ENCODE measurements around the gene VAV1. TPM values are rescaled to one million over a fixed set of nuclear protein-coding genes. Genes with fewer than 3 reads are reported as not detected.

VAV1 gene
- total and polyA plus RNA-seq, 7 experiments from 2014 or later, result 26.2 to 132 (median 97.2) TPM

- CTCF ChIA-PET, result interaction anchor here (1.5 kb wide), 1 partner anchor 54 kb away, joined by 5 read pairs; no protein-coding TSS in a partner anchor
- Histone ChIP-seq H3K9me3 (ENCODE audit: control insufficient read depth in 2 of 3, low read length in 3 of 3) (no peaks in the 10 kb centered on the region), H3K27me3 (ENCODE audit: control insufficient read depth in 2 of 2, insufficient read depth in 2 of 2, low read length in 2 of 2) (no peaks in the 10 kb centered on the region), H3K27ac (ENCODE audit: low read depth, low read length) (peak overlapping the region; percentile 42), H3K4me3 (ENCODE audit: low read length) (no peak overlapping the region), H3K36me3 (ENCODE audit: control insufficient read depth in 2 of 3, insufficient read depth in 3 of 3, low read length in 3 of 3) (peaks cover 0 to 5% (median 0%) of the 10 kb centered on the region in 3 experiments), H3K4me1 (ENCODE audit: control insufficient read depth in 2 of 2, insufficient read depth in 2 of 2, low read length in 2 of 2) (peaks cover 17% of the 10 kb centered on the region in 2 donors)
- H3K27me3 Mint-ChIP-seq, result no peaks in the 10 kb centered on the region
- DNase-seq (no peak), ATAC-seq (no peak)
- POLR2A ChIA-PET, result interaction anchor here (1.0 to 1.9 kb wide), 2 partner anchors 9 to 36 kb away, joined by 3 to 7 read pairs; partner anchors contain the start of gene VAV1
- intact Hi-C loops (cut with micrococcal nuclease), result no loop called here
- H3K9me3 Mint-ChIP-seq, result peaks cover 0 to 7% (median 0%) of the 10 kb centered on the region in 11 donors
- peaks cover 0 to 43% (median 28%) of the 10 kb centered on the region in 5 donors for H3K36me3 Mint-ChIP-seq
- peak overlapping the region; percentile 31 to 92 (median 61) for H3K27ac Mint-ChIP-seq
- peak overlapping the region in 4 of 10 donors; percentile 6 to 75 (median 18) for H3K4me3 Mint-ChIP-seq
- peaks cover 41 to 83% (median 61%) of the 10 kb centered on the region in 7 donors for H3K4me1 Mint-ChIP-seq
Observed at GRCh38 chr19:6809262-6809661, 36.8 kb downstream of the VAV1 start.

- Mint-ChIP-seq H3K9me3 (peaks cover 0 to 7% (median 0%) of the 10 kb centered on the region in 11 donors), H3K4me1 (peaks cover 47 to 86% (median 77%) of the 10 kb centered on the region in 7 donors), H3K4me3 (peak overlapping the region in 1 of 10 donors; percentile 68), H3K27ac (peak overlapping the region in 8 of 9 donors; percentile 3 to 95 (median 80)), H3K27me3 (no peaks in the 10 kb centered on the region), H3K36me3 (peaks cover 0 to 47% (median 34%) of the 10 kb centered on the region in 5 donors)
- POLR2A ChIA-PET, result interaction anchor here (2.8 kb wide), 1 partner anchor 9 kb away, joined by 24 read pairs; no protein-coding TSS in a partner anchor
- ATAC-seq (no peak), DNase-seq (no peak)
- intact Hi-C loops (cut with micrococcal nuclease), result no loop called here
- peaks cover 0 to 7% (median 0%) of the 10 kb centered on the region in 3 experiments for H3K36me3 ChIP-seq (ENCODE audit: control insufficient read depth in 2 of 3, insufficient read depth in 3 of 3, low read length in 3 of 3)
- CTCF ChIA-PET, result no interaction called here
- no peaks in the 10 kb centered on the region for H3K9me3 ChIP-seq (ENCODE audit: control insufficient read depth in 2 of 3, low read length in 3 of 3)
- no peak overlapping the region for H3K27ac ChIP-seq (ENCODE audit: low read depth, low read length)
- H3K4me3 ChIP-seq (ENCODE audit: low read length), result no peak overlapping the region
- peaks cover 22 to 23% of the 10 kb centered on the region in 2 donors for H3K4me1 ChIP-seq (ENCODE audit: control insufficient read depth in 2 of 2, insufficient read depth in 2 of 2, low read length in 2 of 2)
- H3K27me3 ChIP-seq (ENCODE audit: control insufficient read depth in 2 of 2, insufficient read depth in 2 of 2, low read length in 2 of 2), result no peaks in the 10 kb centered on the region
Observed at GRCh38 chr19:6811378-6811777, 38.9 kb downstream of the VAV1 start.

- H3K27me3 ChIP-seq (ENCODE audit: control insufficient read depth in 2 of 2, insufficient read depth in 2 of 2, low read length in 2 of 2), result no peaks in the 10 kb centered on the region
- DNase-seq (no peak), ATAC-seq (no peak)
- Mint-ChIP-seq H3K27me3 (no peaks in the 10 kb centered on the region), H3K9me3 (peaks cover 0 to 7% (median 0%) of the 10 kb centered on the region in 11 donors), H3K27ac (peak overlapping the region; percentile 13 to 95 (median 81)), H3K36me3 (peaks cover 0 to 44% (median 36%) of the 10 kb centered on the region in 5 donors), H3K4me1 (peaks cover 42 to 84% (median 74%) of the 10 kb centered on the region in 7 donors), H3K4me3 (peak overlapping the region in 5 of 10 donors; percentile 37 to 68 (median 52))
- ChIA-PET CTCF (no interaction called here), POLR2A (interaction anchor here (2.8 kb wide), 1 partner anchor 10 kb away, joined by 24 read pairs; no protein-coding TSS in a partner anchor)
- intact Hi-C loops (cut with micrococcal nuclease), result loop anchor here in 1 of 2 donors (1.0 kb wide), 1 partner anchor 11 kb away; no protein-coding TSS in a partner anchor
- peaks cover 0 to 11% (median 0%) of the 10 kb centered on the region in 3 experiments for H3K36me3 ChIP-seq (ENCODE audit: control insufficient read depth in 2 of 3, insufficient read depth in 3 of 3, low read length in 3 of 3)
- no peaks in the 10 kb centered on the region for H3K9me3 ChIP-seq (ENCODE audit: control insufficient read depth in 2 of 3, low read length in 3 of 3)
- H3K4me1 ChIP-seq (ENCODE audit: control insufficient read depth in 2 of 2, insufficient read depth in 2 of 2, low read length in 2 of 2), result peaks cover 22 to 23% of the 10 kb centered on the region in 2 donors
- no peak overlapping the region for H3K4me3 ChIP-seq (ENCODE audit: low read length)
- H3K27ac ChIP-seq (ENCODE audit: low read depth, low read length), result no peak overlapping the region
Observed at GRCh38 chr19:6811906-6812305, 39.4 kb downstream of the VAV1 start.

GRCh38 chr19:6812612-6813011, 40.1 kb downstream of the VAV1 start:
- H3K27ac ChIP-seq (ENCODE audit: low read depth, low read length), result peak overlapping the region; percentile 57
- H3K4me1 ChIP-seq (ENCODE audit: control insufficient read depth in 2 of 2, insufficient read depth in 2 of 2, low read length in 2 of 2), result peaks cover 22 to 23% of the 10 kb centered on the region in 2 donors
- ChIA-PET POLR2A (interaction anchor here (0.7 to 2.8 kb wide), 3 partner anchors 10 to 28 kb away, joined by 3 to 24 read pairs (median 5); no protein-coding TSS in a partner anchor), CTCF (interaction anchor here (1.3 kb wide), 1 partner anchor 75 kb away, joined by 3 read pairs; no protein-coding TSS in a partner anchor)
- H3K9me3 Mint-ChIP-seq, result peaks cover 0 to 7% (median 0%) of the 10 kb centered on the region in 11 donors
- DNase-seq (no peak), ATAC-seq (no peak)
- no peaks in the 10 kb centered on the region for H3K9me3 ChIP-seq (ENCODE audit: control insufficient read depth in 2 of 3, low read length in 3 of 3)
- peaks cover 0 to 11% (median 0%) of the 10 kb centered on the region in 3 experiments for H3K36me3 ChIP-seq (ENCODE audit: control insufficient read depth in 2 of 3, insufficient read depth in 3 of 3, low read length in 3 of 3)
- H3K27ac Mint-ChIP-seq, result peak overlapping the region in 7 of 9 donors; percentile 26 to 95 (median 85)
- H3K36me3 Mint-ChIP-seq, result peaks cover 0 to 45% (median 40%) of the 10 kb centered on the region in 5 donors
- intact Hi-C loops (cut with micrococcal nuclease), result loop anchor here in 1 of 2 donors (1.0 kb wide), 1 partner anchor 11 kb away; no protein-coding TSS in a partner anchor
- H3K4me3 ChIP-seq (ENCODE audit: low read length), result no peak overlapping the region
- no peaks in the 10 kb centered on the region for H3K27me3 ChIP-seq (ENCODE audit: control insufficient read depth in 2 of 2, insufficient read depth in 2 of 2, low read length in 2 of 2)
- no peaks in the 10 kb centered on the region for H3K27me3 Mint-ChIP-seq
- peak overlapping the region in 2 of 10 donors; percentile 1 to 2 for H3K4me3 Mint-ChIP-seq
- peaks cover 38 to 84% (median 75%) of the 10 kb centered on the region in 7 donors for H3K4me1 Mint-ChIP-seq

- no peaks in the 10 kb centered on the region for H3K9me3 ChIP-seq (ENCODE audit: control insufficient read depth in 2 of 3, low read length in 3 of 3)
- no peak for DNase-seq
- H3K4me1 ChIP-seq (ENCODE audit: control insufficient read depth in 2 of 2, insufficient read depth in 2 of 2, low read length in 2 of 2), result peaks cover 22 to 23% of the 10 kb centered on the region in 2 donors
- H3K27me3 Mint-ChIP-seq, result no peaks in the 10 kb centered on the region
- H3K36me3 ChIP-seq (ENCODE audit: control insufficient read depth in 2 of 3, insufficient read depth in 3 of 3, low read length in 3 of 3), result peaks cover 0 to 14% (median 0%) of the 10 kb centered on the region in 3 experiments
- intact Hi-C loops (cut with micrococcal nuclease), result loop anchor here in 1 of 2 donors (1.0 kb wide), 1 partner anchor 11 kb away; no protein-coding TSS in a partner anchor
- ChIA-PET POLR2A (interaction anchor here (1.2 to 2.8 kb wide), 2 partner anchors 11 to 41 kb away, joined by 5 to 24 read pairs; partner anchors contain the start of gene VAV1), CTCF (interaction anchor here (1.0 to 1.3 kb wide), 2 partner anchors 11 to 76 kb away, joined by 3 read pairs; no protein-coding TSS in a partner anchor)
- peaks cover 44 to 84% (median 76%) of the 10 kb centered on the region in 7 donors for H3K4me1 Mint-ChIP-seq
- no peak overlapping the region for H3K4me3 ChIP-seq (ENCODE audit: low read length)
- ATAC-seq, result peak; percentile 22
- H3K27ac Mint-ChIP-seq, result peak overlapping the region in 8 of 9 donors; percentile 20 to 95 (median 85)
- peaks cover 0 to 7% (median 0%) of the 10 kb centered on the region in 11 donors for H3K9me3 Mint-ChIP-seq
- no peaks in the 10 kb centered on the region for H3K27me3 ChIP-seq (ENCODE audit: control insufficient read depth in 2 of 2, insufficient read depth in 2 of 2, low read length in 2 of 2)
- H3K36me3 Mint-ChIP-seq, result peaks cover 3 to 48% (median 41%) of the 10 kb centered on the region in 5 donors
- peak overlapping the region in 6 of 10 donors; percentile 18 to 66 (median 44) for H3K4me3 Mint-ChIP-seq
- H3K27ac ChIP-seq (ENCODE audit: low read depth, low read length), result peak overlapping the region; percentile 57
Observed at GRCh38 chr19:6813659-6814058, 41.2 kb downstream of the VAV1 start.

- H3K27me3 Mint-ChIP-seq, result no peaks in the 10 kb centered on the region
- H3K36me3 ChIP-seq (ENCODE audit: control insufficient read depth in 2 of 3, insufficient read depth in 3 of 3, low read length in 3 of 3), result peaks cover 0 to 41% (median 16%) of the 10 kb centered on the region in 3 experiments
- peaks cover 21 to 22% of the 10 kb centered on the region in 2 donors for H3K4me1 ChIP-seq (ENCODE audit: control insufficient read depth in 2 of 2, insufficient read depth in 2 of 2, low read length in 2 of 2)
- DNase-seq, result no peak
- no peak for ATAC-seq
- no peaks in the 10 kb centered on the region for H3K27me3 ChIP-seq (ENCODE audit: control insufficient read depth in 2 of 2, insufficient read depth in 2 of 2, low read length in 2 of 2)
- POLR2A ChIA-PET, result interaction anchor here (0.7 kb wide), 2 partner anchors 32 to 392 kb away, joined by 3 to 4 read pairs; no protein-coding TSS in a partner anchor
- H3K9me3 Mint-ChIP-seq, result peaks cover 0 to 14% (median 3%) of the 10 kb centered on the region in 11 donors
- H3K27ac Mint-ChIP-seq, result peak overlapping the region in 3 of 9 donors; percentile 34 to 47 (median 36)
- intact Hi-C loops (cut with micrococcal nuclease), result no loop called here
- no peak overlapping the region for H3K27ac ChIP-seq (ENCODE audit: low read depth, low read length)
- H3K36me3 Mint-ChIP-seq, result peaks cover 13 to 57% (median 42%) of the 10 kb centered on the region in 5 donors
- H3K4me1 Mint-ChIP-seq, result peaks cover 30 to 63% (median 52%) of the 10 kb centered on the region in 7 donors
- no peak overlapping the region for H3K4me3 Mint-ChIP-seq
- no peak overlapping the region for H3K4me3 ChIP-seq (ENCODE audit: low read length)
- CTCF ChIA-PET, result interaction anchor here (1.7 kb wide), 1 partner anchor 18 kb away, joined by 5 read pairs; no protein-coding TSS in a partner anchor
- H3K9me3 ChIP-seq (ENCODE audit: control insufficient read depth in 2 of 3, low read length in 3 of 3), result peaks cover 0 to 6% (median 0%) of the 10 kb centered on the region in 3 experiments
Observed at GRCh38 chr19:6817179-6817578, 44.7 kb downstream of the VAV1 start.
